HEK293 (cell line): ENCODE results near the gene MACROD1.
A peak's percentile ranks its signal among the peaks of the same experiment; 100 is the strongest.

Experiments
- CTCF ChIA-PET: fragments of 350-600 bp; formaldehyde crosslinking; extraction: SDS; loops from one replicate; lab custom pipeline; 2021; ENCODE audit warnings: antibody characterized with exemption; lab: Yijun Ruan, JAX
- POLR2A ChIA-PET: fragments of 300-600 bp; formaldehyde crosslinking; extraction: SDS; loops from one replicate; lab custom pipeline; 2020; ENCODE audit warnings: antibody characterized with exemption, inconsistent platforms; lab: Yijun Ruan, JAX
- H3K27ac ChIP-seq: fragments of 200-500 bp; sonication (Bioruptor generic); 2 replicates; pipeline ENCODE4 v1.5.1; 2014; ENCODE audit warnings: low read depth, low read length, control low read depth, inconsistent platforms; ENCODE audit errors: extremely low read depth
- H3K36me3 ChIP-seq, 2 experiments: fragments of 200-500 bp in 1 of 2; sonication (Bioruptor generic) in 1 of 2; 1 replicate in 1 of 2; 2 replicates in 1 of 2; pipeline ENCODE4 v1.5.1; 2014 to 2017; ENCODE audit warnings: inconsistent platforms in 2 of 2, low read length in 2 of 2; ENCODE audit not compliant: control insufficient read depth in 2 of 2, insufficient read depth in 1 of 2
- H3K4me1 ChIP-seq: fragments of 200-500 bp; sonication (Bioruptor generic); 2 replicates; pipeline ENCODE4 v1.5.1; 2014; ENCODE audit warnings: mild to moderate bottlenecking, low read length, inconsistent platforms; ENCODE audit not compliant: control insufficient read depth, insufficient read depth
- H3K4me3 ChIP-seq: 2 replicates; pipeline ENCODE4 v1.5.1; 2011; ENCODE audit warnings: low read depth, mild to moderate bottlenecking, control low read depth, low read length, moderate library complexity
- H3K9me3 ChIP-seq: fragments of 200-500 bp; sonication (Bioruptor generic); 2 replicates; pipeline ENCODE4 v1.5.1; 2014; ENCODE audit warnings: low read depth, low read length, inconsistent platforms; ENCODE audit not compliant: control insufficient read depth, insufficient read depth
- GLIS1 ChIP-seq: fragments of 450-650 bp; formaldehyde crosslinking; IDR thresholded peaks from 2 replicates; pipeline ENCODE4 v1.5.1; 2016; ENCODE audit warnings: missing biosample characterization, missing genetic modification characterization
- KLF1 ChIP-seq: fragments of 450-650 bp; formaldehyde crosslinking; IDR thresholded peaks from 2 replicates; pipeline ENCODE4 v1.5.1; 2016; ENCODE audit warnings: missing biosample characterization, missing genetic modification characterization
- KLF16 ChIP-seq: fragments of 450-650 bp; formaldehyde crosslinking; IDR thresholded peaks from 2 replicates; pipeline ENCODE4 v1.5.1; 2017; ENCODE audit warnings: missing biosample characterization, missing genetic modification characterization
- MZF1 ChIP-seq: fragments of 450-650 bp; formaldehyde crosslinking; IDR thresholded peaks from 2 replicates; pipeline ENCODE4 v1.5.1; 2017; ENCODE audit warnings: missing biosample characterization, missing genetic modification characterization, borderline replicate concordance
- PRDM1 ChIP-seq: fragments of 450-650 bp; formaldehyde crosslinking; IDR thresholded peaks from 2 replicates; pipeline ENCODE4; 2016; ENCODE audit warnings: missing biosample characterization, missing genetic modification characterization
- SP2 ChIP-seq: fragments of 450-650 bp; formaldehyde crosslinking; IDR thresholded peaks from 2 replicates; pipeline ENCODE4 v1.5.1; 2016; ENCODE audit warnings: missing biosample characterization, missing genetic modification characterization
- TCF7L2 ChIP-seq: IDR thresholded peaks from 2 replicates; pipeline ENCODE4 v1.6.1; 2011; ENCODE audit warnings: low read depth, mild to moderate bottlenecking, inconsistent platforms, low read length, moderate library complexity, borderline replicate concordance
- ZBTB48 ChIP-seq: fragments of 450-650 bp; formaldehyde crosslinking; IDR thresholded peaks from 2 replicates; pipeline ENCODE4 v1.5.1; 2016; ENCODE audit warnings: missing biosample characterization, missing genetic modification characterization
- ZNF133 ChIP-seq: fragments of 450-650 bp; formaldehyde crosslinking; IDR thresholded peaks from 2 replicates; pipeline ENCODE4 v1.5.1; 2016; ENCODE audit warnings: missing biosample characterization, missing genetic modification characterization
- ZNF175 ChIP-seq: fragments of 450-650 bp; formaldehyde crosslinking; IDR thresholded peaks from 2 replicates; pipeline ENCODE4 v1.5.1; 2016; ENCODE audit warnings: missing biosample characterization, missing genetic modification characterization
- ZNF341 ChIP-seq: fragments of 450-650 bp; formaldehyde crosslinking; IDR thresholded peaks from 2 replicates; pipeline ENCODE4; 2016; ENCODE audit warnings: low read depth, missing biosample characterization, missing genetic modification characterization
- ZNF350 ChIP-seq: fragments of 450-650 bp; formaldehyde crosslinking; IDR thresholded peaks from 2 replicates; pipeline ENCODE4 v1.5.0; 2017; ENCODE audit warnings: missing biosample characterization, mild to moderate bottlenecking, missing genetic modification characterization
- ZNF423 ChIP-seq: fragments of 450-650 bp; formaldehyde crosslinking; IDR thresholded peaks from 2 replicates; pipeline ENCODE4 v1.5.1; 2016; ENCODE audit warnings: missing biosample characterization, missing genetic modification characterization
- ZNF426 ChIP-seq: fragments of 450-650 bp; formaldehyde crosslinking; IDR thresholded peaks from 2 replicates; pipeline ENCODE4 v1.5.1; 2017; ENCODE audit warnings: missing biosample characterization, missing genetic modification characterization, mild to moderate bottlenecking, inconsistent platforms, moderate library complexity
- TF ChIP-seq, protein P1 (sequence below): fragments of 450-650 bp; formaldehyde crosslinking; conservative IDR thresholded peaks from 2 replicates; pipeline ENCODE4 v1.5.1; 2016; ENCODE audit warnings: low read depth, missing biosample characterization, missing genetic modification characterization
- TF ChIP-seq, protein P2 (sequence below): fragments of 450-650 bp; formaldehyde crosslinking; IDR thresholded peaks from 2 replicates; pipeline ENCODE4 v1.5.1; 2016; ENCODE audit warnings: missing biosample characterization, missing genetic modification characterization, borderline replicate concordance
- TF ChIP-seq, protein P3 (sequence below): fragments of 450-650 bp; formaldehyde crosslinking; IDR thresholded peaks from 2 replicates; pipeline ENCODE4 v1.5.1; 2017; ENCODE audit warnings: missing biosample characterization, missing genetic modification characterization
- TF ChIP-seq, protein P4 (sequence below): fragments of 450-650 bp; formaldehyde crosslinking; IDR thresholded peaks from 2 replicates; pipeline ENCODE4 v1.5.1; 2017; ENCODE audit warnings: missing biosample characterization, missing genetic modification characterization
- TF ChIP-seq, protein P5 (sequence below): fragments of 450-650 bp; formaldehyde crosslinking; IDR thresholded peaks from 2 replicates; pipeline ENCODE4 v1.5.1; 2016; ENCODE audit warnings: missing biosample characterization, missing genetic modification characterization

MACROD1 gene

DNA sequence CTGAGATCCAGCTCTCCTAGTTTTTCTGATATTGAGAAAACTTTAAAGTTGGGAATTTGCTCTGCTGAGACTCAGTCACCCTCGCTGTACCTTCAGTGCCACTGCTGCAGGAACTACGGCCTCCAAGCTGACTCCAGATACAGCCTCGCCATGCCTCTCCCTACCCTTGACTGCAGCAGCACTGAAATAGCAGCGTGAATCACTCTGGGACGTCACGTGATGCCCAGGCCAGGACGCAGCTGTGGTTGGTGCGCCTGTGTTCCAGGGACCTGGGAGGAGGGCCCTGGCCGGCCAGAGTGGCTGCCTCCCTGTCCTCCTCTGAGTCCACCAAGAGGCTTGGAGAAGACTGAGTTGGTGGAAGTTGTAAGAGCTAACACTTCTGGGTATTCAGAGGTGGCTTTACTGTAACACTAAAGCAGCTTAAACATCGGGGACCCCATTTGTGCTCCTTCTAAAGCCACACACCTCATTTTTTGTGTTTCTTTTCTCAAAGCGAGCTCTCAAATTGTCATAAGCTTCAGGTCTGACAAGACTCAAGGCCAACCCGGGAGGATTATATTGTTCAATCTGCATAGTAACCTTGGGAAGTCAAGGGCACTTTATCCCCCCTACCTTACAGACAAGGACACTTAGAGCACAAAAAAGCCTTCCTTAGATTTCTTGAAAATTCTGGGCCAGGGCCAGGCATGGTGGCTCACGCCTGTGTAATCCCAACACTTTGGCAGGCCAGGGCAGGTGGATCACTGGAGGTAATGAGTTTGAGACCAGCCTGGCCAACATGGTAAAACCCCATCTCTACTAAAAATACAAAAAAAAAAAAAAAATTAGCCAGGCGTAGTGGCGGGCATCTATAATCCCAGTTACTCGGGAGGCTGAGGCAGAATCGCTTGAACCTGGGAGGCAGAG is 15.8 kb upstream of the MACROD1 start (continued):
- TF ChIP-seq, protein P1, sequence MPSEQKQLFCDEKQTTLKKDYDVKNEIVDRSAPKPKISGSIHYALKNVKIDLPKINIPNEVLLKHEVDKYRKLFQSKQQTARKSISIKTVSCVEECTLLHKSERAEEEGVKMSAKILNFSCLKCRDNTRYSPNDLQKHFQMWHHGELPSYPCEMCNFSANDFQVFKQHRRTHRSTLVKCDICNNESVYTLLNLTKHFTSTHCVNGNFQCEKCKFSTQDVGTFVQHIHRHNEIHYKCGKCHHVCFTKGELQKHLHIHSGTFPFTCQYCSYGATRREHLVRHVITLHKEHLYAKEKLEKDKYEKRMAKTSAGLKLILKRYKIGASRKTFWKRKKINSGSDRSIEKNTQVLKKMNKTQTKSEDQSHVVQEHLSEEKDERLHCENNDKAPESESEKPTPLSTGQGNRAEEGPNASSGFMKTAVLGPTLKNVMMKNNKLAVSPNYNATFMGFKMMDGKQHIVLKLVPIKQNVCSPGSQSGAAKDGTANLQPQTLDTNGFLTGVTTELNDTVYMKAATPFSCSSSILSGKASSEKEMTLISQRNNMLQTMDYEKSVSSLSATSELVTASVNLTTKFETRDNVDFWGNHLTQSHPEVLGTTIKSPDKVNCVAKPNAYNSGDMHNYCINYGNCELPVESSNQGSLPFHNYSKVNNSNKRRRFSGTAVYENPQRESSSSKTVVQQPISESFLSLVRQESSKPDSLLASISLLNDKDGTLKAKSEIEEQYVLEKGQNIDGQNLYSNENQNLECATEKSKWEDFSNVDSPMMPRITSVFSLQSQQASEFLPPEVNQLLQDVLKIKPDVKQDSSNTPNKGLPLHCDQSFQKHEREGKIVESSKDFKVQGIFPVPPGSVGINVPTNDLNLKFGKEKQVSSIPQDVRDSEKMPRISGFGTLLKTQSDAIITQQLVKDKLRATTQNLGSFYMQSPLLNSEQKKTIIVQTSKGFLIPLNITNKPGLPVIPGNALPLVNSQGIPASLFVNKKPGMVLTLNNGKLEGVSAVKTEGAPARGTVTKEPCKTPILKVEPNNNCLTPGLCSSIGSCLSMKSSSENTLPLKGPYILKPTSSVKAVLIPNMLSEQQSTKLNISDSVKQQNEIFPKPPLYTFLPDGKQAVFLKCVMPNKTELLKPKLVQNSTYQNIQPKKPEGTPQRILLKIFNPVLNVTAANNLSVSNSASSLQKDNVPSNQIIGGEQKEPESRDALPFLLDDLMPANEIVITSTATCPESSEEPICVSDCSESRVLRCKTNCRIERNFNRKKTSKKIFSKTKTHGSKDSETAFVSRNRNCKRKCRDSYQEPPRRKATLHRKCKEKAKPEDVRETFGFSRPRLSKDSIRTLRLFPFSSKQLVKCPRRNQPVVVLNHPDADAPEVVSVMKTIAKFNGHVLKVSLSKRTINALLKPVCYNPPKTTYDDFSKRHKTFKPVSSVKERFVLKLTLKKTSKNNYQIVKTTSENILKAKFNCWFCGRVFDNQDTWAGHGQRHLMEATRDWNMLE, result no peak
- peak; percentile 89 for TF ChIP-seq ZBTB48

DNA sequence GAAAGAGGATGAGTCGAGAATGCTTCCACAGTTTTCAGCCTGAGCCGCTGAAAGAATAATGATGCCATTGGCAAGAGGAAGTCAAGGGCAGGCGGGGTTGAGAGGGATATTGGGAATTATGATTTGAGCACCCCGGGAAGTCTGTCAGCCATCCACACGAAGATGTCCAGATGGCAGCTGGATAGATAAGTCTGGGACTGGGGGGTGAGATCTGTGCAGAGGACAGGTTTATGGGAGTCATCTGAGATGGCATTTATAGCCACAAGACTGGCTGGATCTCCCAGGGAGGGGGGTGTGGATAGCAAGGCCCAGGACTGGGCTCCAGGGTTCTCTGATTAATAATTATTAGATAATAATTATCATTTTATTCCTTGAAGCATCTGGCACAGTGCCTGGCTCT is 15.0 kb upstream of the MACROD1 start:
- CTCF ChIA-PET, result interaction anchor here (0.7 kb wide), 1 partner anchor 143 kb away, joined by 3 read pairs; no protein-coding TSS in a partner anchor
- H3K9me3 ChIP-seq, result no peaks in the 10 kb centered on the region
- H3K27ac ChIP-seq, result no peak overlapping the region
- H3K36me3 ChIP-seq, result peaks cover 0 to 16% of the 10 kb centered on the region in 2 experiments; a peak in 1 of 3 replicates
- H3K4me3 ChIP-seq, result no peak overlapping the region
- no peaks in the 10 kb centered on the region for H3K4me1 ChIP-seq
- POLR2A ChIA-PET, result interaction anchor here (1.0 to 1.5 kb wide), 5 partner anchors 17 to 137 kb away, joined by 3 to 8 read pairs (median 5); partner anchors contain the start of genes FKBP2, NUDT22, PPP1R14B and PRDX5
- no peak for TF ChIP-seq PRDM1 (tag by site-specific recombination)
- no peak for TF ChIP-seq ZNF133 (tag by site-specific recombination)
- TF ChIP-seq GLIS1 (tag by site-specific recombination), result no peak
- TF ChIP-seq ZNF175 (tag by site-specific recombination), result no peak
- no peak for TF ChIP-seq ZNF350
- TF ChIP-seq, protein P2, sequence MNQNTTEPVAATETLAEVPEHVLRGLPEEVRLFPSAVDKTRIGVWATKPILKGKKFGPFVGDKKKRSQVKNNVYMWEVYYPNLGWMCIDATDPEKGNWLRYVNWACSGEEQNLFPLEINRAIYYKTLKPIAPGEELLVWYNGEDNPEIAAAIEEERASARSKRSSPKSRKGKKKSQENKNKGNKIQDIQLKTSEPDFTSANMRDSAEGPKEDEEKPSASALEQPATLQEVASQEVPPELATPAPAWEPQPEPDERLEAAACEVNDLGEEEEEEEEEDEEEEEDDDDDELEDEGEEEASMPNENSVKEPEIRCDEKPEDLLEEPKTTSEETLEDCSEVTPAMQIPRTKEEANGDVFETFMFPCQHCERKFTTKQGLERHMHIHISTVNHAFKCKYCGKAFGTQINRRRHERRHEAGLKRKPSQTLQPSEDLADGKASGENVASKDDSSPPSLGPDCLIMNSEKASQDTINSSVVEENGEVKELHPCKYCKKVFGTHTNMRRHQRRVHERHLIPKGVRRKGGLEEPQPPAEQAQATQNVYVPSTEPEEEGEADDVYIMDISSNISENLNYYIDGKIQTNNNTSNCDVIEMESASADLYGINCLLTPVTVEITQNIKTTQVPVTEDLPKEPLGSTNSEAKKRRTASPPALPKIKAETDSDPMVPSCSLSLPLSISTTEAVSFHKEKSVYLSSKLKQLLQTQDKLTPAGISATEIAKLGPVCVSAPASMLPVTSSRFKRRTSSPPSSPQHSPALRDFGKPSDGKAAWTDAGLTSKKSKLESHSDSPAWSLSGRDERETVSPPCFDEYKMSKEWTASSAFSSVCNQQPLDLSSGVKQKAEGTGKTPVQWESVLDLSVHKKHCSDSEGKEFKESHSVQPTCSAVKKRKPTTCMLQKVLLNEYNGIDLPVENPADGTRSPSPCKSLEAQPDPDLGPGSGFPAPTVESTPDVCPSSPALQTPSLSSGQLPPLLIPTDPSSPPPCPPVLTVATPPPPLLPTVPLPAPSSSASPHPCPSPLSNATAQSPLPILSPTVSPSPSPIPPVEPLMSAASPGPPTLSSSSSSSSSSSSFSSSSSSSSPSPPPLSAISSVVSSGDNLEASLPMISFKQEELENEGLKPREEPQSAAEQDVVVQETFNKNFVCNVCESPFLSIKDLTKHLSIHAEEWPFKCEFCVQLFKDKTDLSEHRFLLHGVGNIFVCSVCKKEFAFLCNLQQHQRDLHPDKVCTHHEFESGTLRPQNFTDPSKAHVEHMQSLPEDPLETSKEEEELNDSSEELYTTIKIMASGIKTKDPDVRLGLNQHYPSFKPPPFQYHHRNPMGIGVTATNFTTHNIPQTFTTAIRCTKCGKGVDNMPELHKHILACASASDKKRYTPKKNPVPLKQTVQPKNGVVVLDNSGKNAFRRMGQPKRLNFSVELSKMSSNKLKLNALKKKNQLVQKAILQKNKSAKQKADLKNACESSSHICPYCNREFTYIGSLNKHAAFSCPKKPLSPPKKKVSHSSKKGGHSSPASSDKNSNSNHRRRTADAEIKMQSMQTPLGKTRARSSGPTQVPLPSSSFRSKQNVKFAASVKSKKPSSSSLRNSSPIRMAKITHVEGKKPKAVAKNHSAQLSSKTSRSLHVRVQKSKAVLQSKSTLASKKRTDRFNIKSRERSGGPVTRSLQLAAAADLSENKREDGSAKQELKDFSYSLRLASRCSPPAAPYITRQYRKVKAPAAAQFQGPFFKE, result no peak
- TF ChIP-seq ZNF423, result no peak
- TF ChIP-seq MZF1 (tag by site-specific recombination), result no peak
- no peak for TF ChIP-seq KLF16
- no peak for TF ChIP-seq ZNF341
- TF ChIP-seq, protein P3, sequence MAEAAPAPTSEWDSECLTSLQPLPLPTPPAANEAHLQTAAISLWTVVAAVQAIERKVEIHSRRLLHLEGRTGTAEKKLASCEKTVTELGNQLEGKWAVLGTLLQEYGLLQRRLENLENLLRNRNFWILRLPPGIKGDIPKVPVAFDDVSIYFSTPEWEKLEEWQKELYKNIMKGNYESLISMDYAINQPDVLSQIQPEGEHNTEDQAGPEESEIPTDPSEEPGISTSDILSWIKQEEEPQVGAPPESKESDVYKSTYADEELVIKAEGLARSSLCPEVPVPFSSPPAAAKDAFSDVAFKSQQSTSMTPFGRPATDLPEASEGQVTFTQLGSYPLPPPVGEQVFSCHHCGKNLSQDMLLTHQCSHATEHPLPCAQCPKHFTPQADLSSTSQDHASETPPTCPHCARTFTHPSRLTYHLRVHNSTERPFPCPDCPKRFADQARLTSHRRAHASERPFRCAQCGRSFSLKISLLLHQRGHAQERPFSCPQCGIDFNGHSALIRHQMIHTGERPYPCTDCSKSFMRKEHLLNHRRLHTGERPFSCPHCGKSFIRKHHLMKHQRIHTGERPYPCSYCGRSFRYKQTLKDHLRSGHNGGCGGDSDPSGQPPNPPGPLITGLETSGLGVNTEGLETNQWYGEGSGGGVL (tag by site-specific recombination), result no peak
- TF ChIP-seq, protein P4, sequence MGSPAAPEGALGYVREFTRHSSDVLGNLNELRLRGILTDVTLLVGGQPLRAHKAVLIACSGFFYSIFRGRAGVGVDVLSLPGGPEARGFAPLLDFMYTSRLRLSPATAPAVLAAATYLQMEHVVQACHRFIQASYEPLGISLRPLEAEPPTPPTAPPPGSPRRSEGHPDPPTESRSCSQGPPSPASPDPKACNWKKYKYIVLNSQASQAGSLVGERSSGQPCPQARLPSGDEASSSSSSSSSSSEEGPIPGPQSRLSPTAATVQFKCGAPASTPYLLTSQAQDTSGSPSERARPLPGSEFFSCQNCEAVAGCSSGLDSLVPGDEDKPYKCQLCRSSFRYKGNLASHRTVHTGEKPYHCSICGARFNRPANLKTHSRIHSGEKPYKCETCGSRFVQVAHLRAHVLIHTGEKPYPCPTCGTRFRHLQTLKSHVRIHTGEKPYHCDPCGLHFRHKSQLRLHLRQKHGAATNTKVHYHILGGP (tag by site-specific recombination), result no peak
- no peak for TF ChIP-seq SP2 (tag by site-specific recombination)
- no peak for TF ChIP-seq ZNF426
- no peak for TF ChIP-seq KLF1 (tag by site-specific recombination)
- TF ChIP-seq, protein P5, sequence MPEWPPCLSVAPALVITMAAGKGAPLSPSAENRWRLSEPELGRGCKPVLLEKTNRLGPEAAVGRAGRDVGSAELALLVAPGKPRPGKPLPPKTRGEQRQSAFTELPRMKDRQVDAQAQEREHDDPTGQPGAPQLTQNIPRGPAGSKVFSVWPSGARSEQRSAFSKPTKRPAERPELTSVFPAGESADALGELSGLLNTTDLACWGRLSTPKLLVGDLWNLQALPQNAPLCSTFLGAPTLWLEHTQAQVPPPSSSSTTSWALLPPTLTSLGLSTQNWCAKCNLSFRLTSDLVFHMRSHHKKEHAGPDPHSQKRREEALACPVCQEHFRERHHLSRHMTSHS (tag by site-specific recombination), result no peak
- no peak for TF ChIP-seq TCF7L2
